SK-N-SH (cell line): ENCODE results near the gene MYH1. TPM values are rescaled to one million over a fixed set of nuclear protein-coding genes. Genes with fewer than 3 reads are reported as not detected.

ENCODE experiments used
- CTCF ChIA-PET: fragments of 300-600, 350-600 bp; formaldehyde crosslinking; extraction: SDS; loops from one replicate; lab custom pipeline; 2021; lab: Yijun Ruan, JAX
- POLR2A ChIA-PET: fragments of 350-600 bp; sonication (Branson Sonifier 250); formaldehyde crosslinking; extraction: SDS; loops from one replicate; lab custom pipeline; 2020; ENCODE audit warnings: antibody characterized with exemption, inconsistent platforms; lab: Yijun Ruan, JAX
- DNase-seq: peaks from one replicate; pipeline ENCODE4 v3.0.0; 2012
- H2AFZ ChIP-seq: fragments of 200-600 bp; sonication (generic); 2 replicates; pipeline ENCODE4 v1.8.1; 2016; ENCODE audit warnings: antibody characterized with exemption, mild to moderate bottlenecking, low read depth
- H3F3A ChIP-seq: fragments of 200-600 bp; sonication (generic); replicated peaks from 2 replicates; pipeline ENCODE3; 2016; ENCODE audit warnings: antibody characterized with exemption, mild to moderate bottlenecking; ENCODE audit not compliant: insufficient read depth
- H3K27ac ChIP-seq, 2 experiments: fragments of 200-500 bp in 1 of 2; fragments of 200-600 bp in 1 of 2; sonication (Bioruptor generic) in 1 of 2; sonication (generic), shearing (Covaris generic) in 1 of 2; 2 replicates each; pipeline versions ENCODE4 v1.5.1 to v1.6.1; 2014 to 2016; ENCODE audit warnings: low read depth in 2 of 2, inconsistent platforms in 1 of 2, low read length in 1 of 2, mild to moderate bottlenecking in 1 of 2, mixed read lengths in 1 of 2
- H3K27me3 ChIP-seq: fragments of 200-600 bp; sonication (generic), shearing (Covaris generic); 2 replicates; pipeline ENCODE4 v1.6.1; 2016; ENCODE audit warnings: mixed run types; ENCODE audit not compliant: insufficient read depth
- H3K36me3 ChIP-seq, 2 experiments: fragments of 200-500 bp in 1 of 2; fragments of 200-600 bp in 1 of 2; sonication (Bioruptor generic) in 1 of 2; sonication (generic) in 1 of 2; replicated peaks in 1 of 2; 2 replicates each; pipeline versions ENCODE3 to v1.5.1; 2014 to 2016; ENCODE audit warnings: low read length in 1 of 2, mild to moderate bottlenecking in 1 of 2; ENCODE audit not compliant: insufficient read depth in 2 of 2, control insufficient read depth in 1 of 2
- H3K4me1 ChIP-seq, 2 experiments: fragments of 200-500 bp in 1 of 2; fragments of 200-600 bp in 1 of 2; sonication (Bioruptor generic) in 1 of 2; sonication (generic), shearing (Covaris generic) in 1 of 2; 2 replicates each; pipeline versions ENCODE4 v1.5.1 to v1.6.1; 2014 to 2016; ENCODE audit warnings: low read depth in 1 of 2, low read length in 1 of 2, mixed run types in 1 of 2; ENCODE audit not compliant: insufficient read depth in 2 of 2, control insufficient read depth in 1 of 2
- H3K4me2 ChIP-seq: fragments of 200-600 bp; sonication (generic), shearing (Covaris generic); 2 replicates; pipeline ENCODE4 v1.6.1; 2017; ENCODE audit warnings: mixed run types
- H3K4me3 ChIP-seq, 2 experiments: fragments of 200-500 bp in 1 of 2; fragments of 200-600 bp in 1 of 2; sonication (Bioruptor generic) in 1 of 2; sonication (generic), shearing (Covaris generic) in 1 of 2; 2 replicates each; pipeline versions ENCODE4 v1.5.1 to v1.8.1; 2014 to 2016; ENCODE audit warnings: low read depth in 2 of 2, inconsistent platforms in 1 of 2, low read length in 1 of 2, mild to moderate bottlenecking in 1 of 2, mixed read lengths in 1 of 2, moderate library complexity in 1 of 2
- H3K79me2 ChIP-seq: fragments of 200-600 bp; sonication (generic); 2 replicates; pipeline ENCODE4 v1.8.1; 2017; ENCODE audit warnings: mild to moderate bottlenecking; ENCODE audit not compliant: insufficient read depth
- H3K9ac ChIP-seq: fragments of 200-600 bp; sonication (generic); 2 replicates; pipeline ENCODE4 v1.6.1; 2017; ENCODE audit warnings: mixed run types
- H3K9me2 ChIP-seq: fragments of 200-600 bp; sonication (generic); 2 replicates; pipeline ENCODE4 v1.6.1; 2017; ENCODE audit warnings: mixed run types
- H3K9me3 ChIP-seq: fragments of 200-600 bp; sonication (generic); 2 replicates; pipeline ENCODE4 v1.6.1; 2017; ENCODE audit warnings: mixed run types, mild to moderate bottlenecking, moderate library complexity
- H4K20me1 ChIP-seq: fragments of 200-600 bp; sonication (generic); 2 replicates; pipeline ENCODE4 v1.6.1; 2017; ENCODE audit warnings: mild to moderate bottlenecking, mixed run types; ENCODE audit not compliant: insufficient read depth
- CHD2 ChIP-seq: fragments of 150-350 bp; IDR thresholded peaks from 2 replicates; pipeline ENCODE4 v1.6.1; 2018; ENCODE audit warnings: low read length; ENCODE audit not compliant: partially characterized antibody
- EZH2phosphoT487 ChIP-seq: fragments of 200-600 bp; sonication (generic); IDR thresholded peaks from 2 replicates; pipeline ENCODE4 v1.6.1; 2017; ENCODE audit warnings: low read depth, mixed run types, mild to moderate bottlenecking, antibody characterized with exemption, moderate library complexity, borderline replicate concordance
- FOXM1 ChIP-seq: IDR thresholded peaks from 2 replicates; pipeline ENCODE4 v1.4.0; 2012; ENCODE audit warnings: low read depth, mild to moderate bottlenecking
- GABPA ChIP-seq: IDR thresholded peaks from 2 replicates; pipeline ENCODE4 v1.4.0; 2012; ENCODE audit warnings: low read depth, mild to moderate bottlenecking
- GATA2 ChIP-seq: sonication (generic); formaldehyde crosslinking; IDR thresholded peaks from 2 replicates; pipeline ENCODE4 v1.5.0; 2020; ENCODE audit warnings: mild to moderate bottlenecking, missing genetic modification reagents
- JUND ChIP-seq: IDR thresholded peaks from 2 replicates; pipeline ENCODE4 v1.4.0; 2012
- MXI1 ChIP-seq: IDR thresholded peaks from 2 replicates; pipeline ENCODE4 v1.6.1; 2012; ENCODE audit warnings: mild to moderate bottlenecking, low read depth, low read length, improper control_type of control experiment
- NFIC ChIP-seq: IDR thresholded peaks from 2 replicates; pipeline ENCODE4 v1.4.0; 2012; ENCODE audit warnings: borderline replicate concordance
- RXRA ChIP-seq: IDR thresholded peaks from 2 replicates; pipeline ENCODE4 v1.4.0; 2012; ENCODE audit warnings: low read depth, mild to moderate bottlenecking, borderline replicate concordance
- SMC3 ChIP-seq: IDR thresholded peaks from 2 replicates; pipeline ENCODE4 v1.6.1; 2012; ENCODE audit warnings: low read depth, low read length, improper control_type of control experiment
- TEAD4 ChIP-seq: IDR thresholded peaks from 2 replicates; pipeline ENCODE4 v1.4.0; 2012; ENCODE audit warnings: mild to moderate bottlenecking, borderline replicate concordance; ENCODE audit not compliant: insufficient read depth
- USF1 ChIP-seq: IDR thresholded peaks from 2 replicates; pipeline ENCODE4 v1.4.0; 2012; ENCODE audit warnings: low read depth, borderline replicate concordance
- WGBS: methylation state at CpG from one replicate; pipeline ENCODE4 v1.1.6; 2017; ENCODE audit warnings: low lambda C conversion rate; 5-methylcytosine and 5-hydroxymethylcytosine counted together
- polyA plus RNA-seq, 3 experiments: library from polyadenylated mRNA; depleted of rRNA; stranded (reverse); fragments of >200 nt; gene quantifications; 2 replicates each; pipeline ENCODE4 v1.2.3, GENCODE V29; 2012
- TF ChIP-seq, protein P1 (sequence below): IDR thresholded peaks from 2 replicates; pipeline ENCODE4 v1.6.1; 2012; ENCODE audit warnings: mild to moderate bottlenecking, low read depth, low read length, moderate library complexity

MYH1 gene
- polyA plus RNA-seq, 1 of the 3 experiments (the other 2 are of a cell fraction) = 0.03 TPM

DNA sequence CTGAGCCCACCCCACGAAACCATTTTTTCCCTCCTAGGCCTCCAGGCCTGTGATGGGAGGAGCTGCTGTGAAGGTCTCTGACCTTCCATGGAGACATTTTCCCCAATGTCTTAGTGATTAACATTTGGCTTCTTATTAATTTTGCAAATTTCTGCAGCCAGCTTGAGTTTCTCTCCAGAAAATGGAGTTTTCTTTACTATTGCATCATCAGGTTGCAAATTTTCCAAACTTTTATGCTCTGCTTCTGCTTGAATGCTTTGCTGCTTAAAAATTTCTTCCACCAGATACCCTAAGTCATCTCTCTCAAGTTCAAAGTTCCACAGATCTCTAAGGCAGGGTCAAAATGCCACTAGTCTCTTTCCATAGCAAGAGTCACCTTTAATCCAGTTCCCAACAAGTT lies 36.1 kb downstream of the MYH1 start:
- Histone ChIP-seq H3K9ac (no peak overlapping the region), H3K4me2 (no peak overlapping the region), H3K27ac (no peak overlapping the region), H3K9me3 (no peaks in the 10 kb centered on the region), H3K9me2 (no peaks in the 10 kb centered on the region), H2AFZ (no peak overlapping the region), H3K27me3 (no peaks in the 10 kb centered on the region), H4K20me1 (no peaks in the 10 kb centered on the region), H3K79me2 (no peaks in the 10 kb centered on the region), H3K4me3 (no peak overlapping the region), H3K4me1 (no peaks in the 10 kb centered on the region), H3K36me3 (no peaks in the 10 kb centered on the region), H3F3A (no peaks in the 10 kb centered on the region)
- no peak for DNase-seq
- WGBS = 0% methylated on average over 1 of the region's 1 CpG
- ChIA-PET CTCF (no interaction called here), POLR2A (no interaction called here)
- TF ChIP-seq GABPA (no peak), USF1 (no peak), EZH2phosphoT487 (no peak), RXRA (no peak), SMC3 (no peak), GATA2 (CRISPR knock-in tag) (no peak)

- H3K4me3 ChIP-seq = no peak overlapping the region
- no peak for DNase-seq
- no peaks in the 10 kb centered on the region for H3K36me3 ChIP-seq
- POLR2A ChIA-PET = no interaction called here
- no peaks in the 10 kb centered on the region for H3K4me1 ChIP-seq
- H3K9me3 ChIP-seq = no peaks in the 10 kb centered on the region
- H3K27me3 ChIP-seq = no peaks in the 10 kb centered on the region
- no peaks in the 10 kb centered on the region for H3K79me2 ChIP-seq
- CTCF ChIA-PET = interaction anchor here (1.1 kb wide), 1 partner anchor 140 kb away, joined by 3 read pairs; no protein-coding TSS in a partner anchor
- H3K9me2 ChIP-seq = no peaks in the 10 kb centered on the region
- no peak overlapping the region for H3K9ac ChIP-seq
- H3K4me2 ChIP-seq = no peak overlapping the region
- no peak overlapping the region for H2AFZ ChIP-seq
- TF ChIP-seq CHD2 (no peak), JUND (no peak), NFIC (no peak), FOXM1 (no peak), MXI1 (no peak), RXRA (no peak), SMC3 (no peak), TEAD4 (no peak)
- TF ChIP-seq, protein P1, sequence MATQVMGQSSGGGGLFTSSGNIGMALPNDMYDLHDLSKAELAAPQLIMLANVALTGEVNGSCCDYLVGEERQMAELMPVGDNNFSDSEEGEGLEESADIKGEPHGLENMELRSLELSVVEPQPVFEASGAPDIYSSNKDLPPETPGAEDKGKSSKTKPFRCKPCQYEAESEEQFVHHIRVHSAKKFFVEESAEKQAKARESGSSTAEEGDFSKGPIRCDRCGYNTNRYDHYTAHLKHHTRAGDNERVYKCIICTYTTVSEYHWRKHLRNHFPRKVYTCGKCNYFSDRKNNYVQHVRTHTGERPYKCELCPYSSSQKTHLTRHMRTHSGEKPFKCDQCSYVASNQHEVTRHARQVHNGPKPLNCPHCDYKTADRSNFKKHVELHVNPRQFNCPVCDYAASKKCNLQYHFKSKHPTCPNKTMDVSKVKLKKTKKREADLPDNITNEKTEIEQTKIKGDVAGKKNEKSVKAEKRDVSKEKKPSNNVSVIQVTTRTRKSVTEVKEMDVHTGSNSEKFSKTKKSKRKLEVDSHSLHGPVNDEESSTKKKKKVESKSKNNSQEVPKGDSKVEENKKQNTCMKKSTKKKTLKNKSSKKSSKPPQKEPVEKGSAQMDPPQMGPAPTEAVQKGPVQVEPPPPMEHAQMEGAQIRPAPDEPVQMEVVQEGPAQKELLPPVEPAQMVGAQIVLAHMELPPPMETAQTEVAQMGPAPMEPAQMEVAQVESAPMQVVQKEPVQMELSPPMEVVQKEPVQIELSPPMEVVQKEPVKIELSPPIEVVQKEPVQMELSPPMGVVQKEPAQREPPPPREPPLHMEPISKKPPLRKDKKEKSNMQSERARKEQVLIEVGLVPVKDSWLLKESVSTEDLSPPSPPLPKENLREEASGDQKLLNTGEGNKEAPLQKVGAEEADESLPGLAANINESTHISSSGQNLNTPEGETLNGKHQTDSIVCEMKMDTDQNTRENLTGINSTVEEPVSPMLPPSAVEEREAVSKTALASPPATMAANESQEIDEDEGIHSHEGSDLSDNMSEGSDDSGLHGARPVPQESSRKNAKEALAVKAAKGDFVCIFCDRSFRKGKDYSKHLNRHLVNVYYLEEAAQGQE = no peak
- H3K27ac ChIP-seq = no peak overlapping the region
- H4K20me1 ChIP-seq = no peaks in the 10 kb centered on the region
- WGBS = 0% methylated on average over 1 of the region's 1 CpG
- H3F3A ChIP-seq = no peaks in the 10 kb centered on the region
Measured at GRCh38 chr17:10477701-10478100, 40.6 kb downstream of the MYH1 start.
